Ishikawa (cell line): ENCODE measurements around the gene CD8A.

Experiments used
- EP300 ChIP-seq: IDR thresholded peaks from 2 replicates; pipeline ENCODE4 v1.6.1; 2012; ENCODE audit warnings: borderline replicate concordance
- MAX ChIP-seq: IDR thresholded peaks from 2 replicates; pipeline ENCODE4 v1.6.1; 2012
- RAD21 ChIP-seq: IDR thresholded peaks from 2 replicates; pipeline ENCODE4 v1.6.1; 2012; ENCODE audit warnings: low read depth
- TAF1 ChIP-seq: IDR thresholded peaks from 2 replicates; pipeline ENCODE4 v1.6.1; 2012; ENCODE audit warnings: low read depth, mild to moderate bottlenecking
- TEAD4 ChIP-seq: IDR thresholded peaks from 2 replicates; pipeline ENCODE4 v1.6.1; 2012
- YY1 ChIP-seq: IDR thresholded peaks from 2 replicates; pipeline ENCODE4 v1.6.1; 2012; ENCODE audit warnings: low read depth

GRCh38 chr2:86790134-86790675, 508 bp downstream of the CD8A start:
- TF ChIP-seq EP300 (no peak), YY1 (no peak), TEAD4 (no peak), RAD21 (no peak), TAF1 (no peak), MAX (no peak)
